Parathyroid adenoma (tissue), 2 donors: ENCODE data around the gene SLC25A26.
A peak's percentile ranks its signal among the peaks of the same experiment; 100 is the strongest.
"Not testable (repeated sequence)": the region's sequence is repeated elsewhere in the genome, so short reads cannot be mapped to it uniquely, and the experiment has no call there.

ENCODE experiments used
- H2AFZ ChIP-seq: fragments of 300-600 bp; sonication (generic); one replicate; pipeline ENCODE4 v1.7.0; 2017; ENCODE audit warnings: antibody characterized with exemption, mild to moderate bottlenecking
- H3K27ac ChIP-seq: fragments of 300-600 bp; sonication (generic); one replicate; pipeline ENCODE4 v1.7.0; 2017
- H3K27me3 ChIP-seq: fragments of 300-600 bp; sonication (generic); one replicate; pipeline ENCODE4 v1.7.0; 2017; ENCODE audit warnings: low read length; ENCODE audit not compliant: control insufficient read depth, insufficient read depth
- H3K36me3 ChIP-seq: fragments of 300-600 bp; sonication (generic); one replicate; pipeline ENCODE4 v1.7.0; 2017; ENCODE audit warnings: low read length; ENCODE audit not compliant: control insufficient read depth, insufficient read depth
- H3K4me1 ChIP-seq: fragments of 300-600 bp; sonication (generic); one replicate; pipeline ENCODE4 v1.7.0; 2017; ENCODE audit warnings: control low read depth
- H3K4me2 ChIP-seq: fragments of 300-600 bp; sonication (generic); one replicate; pipeline ENCODE4 v1.7.0; 2017; ENCODE audit warnings: low read length
- H3K4me3 ChIP-seq: fragments of 300-600 bp; sonication (generic); one replicate; pipeline ENCODE4 v1.7.0; 2017; ENCODE audit warnings: low read depth, low read length
- H3K79me2 ChIP-seq: fragments of 300-600 bp; sonication (generic); one replicate; pipeline ENCODE4 v1.7.0; 2017; ENCODE audit warnings: control low read depth
- H3K9ac ChIP-seq: fragments of 300-600 bp; sonication (generic); one replicate; pipeline ENCODE4 v1.7.0; 2017; ENCODE audit warnings: mild to moderate bottlenecking
- H3K9me3 ChIP-seq: fragments of 300-600 bp; sonication (generic); one replicate; pipeline ENCODE4 v1.7.0; 2017; ENCODE audit warnings: low read length; ENCODE audit not compliant: control insufficient read depth
- CTCF ChIP-seq: fragments of 300-600 bp; sonication (generic); IDR thresholded peaks from one replicate; pipeline ENCODE4 v1.7.0; 2017; ENCODE audit warnings: antibody characterized with exemption, mild to moderate bottlenecking
- donor health status: primary hyperparathyroidism.

The SLC25A26 gene

GRCh38 chr3:66418475-66418931, 197.7 kb downstream of the SLC25A26 start:
- Histone ChIP-seq H3K4me2 (no peak overlapping the region), H3K27me3 (no peaks in the 10 kb centered on the region), H3K4me3 (no peak overlapping the region), H3K79me2 (peaks cover 3% of the 10 kb centered on the region), H3K9ac (peak overlapping the region; percentile 2), H3K27ac (no peak overlapping the region), H2AFZ (no peak overlapping the region), H3K36me3 (no peaks in the 10 kb centered on the region), H3K4me1 (peaks cover 7% of the 10 kb centered on the region), H3K9me3 (no peaks in the 10 kb centered on the region)
- no peak for TF ChIP-seq CTCF

- Histone ChIP-seq H3K9ac (no peak overlapping the region), H2AFZ (no peak overlapping the region), H3K4me1 (peaks cover 7% of the 10 kb centered on the region), H3K9me3 (no peaks in the 10 kb centered on the region), H3K4me3 (no peak overlapping the region), H3K36me3 (no peaks in the 10 kb centered on the region), H3K4me2 (no peak overlapping the region), H3K27ac (no peak overlapping the region), H3K79me2 (peaks cover 3% of the 10 kb centered on the region), H3K27me3 (no peaks in the 10 kb centered on the region)
- TF ChIP-seq CTCF = no peak
These were observed 198.2 kb downstream of the SLC25A26 start for GRCh38 chr3:66419036-66419435.

- H3K27me3 ChIP-seq, H3K79me2 ChIP-seq, H3K4me2 ChIP-seq, H3K4me1 ChIP-seq, H3K9ac ChIP-seq, H3K9me3 ChIP-seq, H3K4me3 ChIP-seq, H3K36me3 ChIP-seq, H3K27ac ChIP-seq, H2AFZ ChIP-seq: not testable (repeated sequence)
These were observed 200.3 kb downstream of the SLC25A26 start for GRCh38 chr3:66421144-66421543.

GRCh38 chr3:66421893-66422292, 201.1 kb downstream of the SLC25A26 start:
- H3K79me2 ChIP-seq, H3K36me3 ChIP-seq, H2AFZ ChIP-seq, H3K4me3 ChIP-seq, H3K4me1 ChIP-seq, H3K9me3 ChIP-seq, H3K9ac ChIP-seq, H3K4me2 ChIP-seq, H3K27ac ChIP-seq, H3K27me3 ChIP-seq: not testable (repeated sequence)

GRCh38 chr3:66423791-66424190, 203.0 kb downstream of the SLC25A26 start:
- Histone ChIP-seq H3K36me3 (no peaks in the 10 kb centered on the region), H3K9me3 (no peaks in the 10 kb centered on the region), H3K4me3 (no peak overlapping the region), H3K79me2 (peaks cover 5% of the 10 kb centered on the region), H3K27ac (no peak overlapping the region), H2AFZ (no peak overlapping the region), H3K9ac (no peak overlapping the region), H3K4me1 (no peaks in the 10 kb centered on the region), H3K4me2 (no peak overlapping the region), H3K27me3 (no peaks in the 10 kb centered on the region)
- TF ChIP-seq CTCF = no peak

GRCh38 chr3:66425032-66425431, 204.2 kb downstream of the SLC25A26 start:
- H3K4me1 ChIP-seq = no peaks in the 10 kb centered on the region
- H3K4me3 ChIP-seq = no peak overlapping the region
- no peaks in the 10 kb centered on the region for H3K9me3 ChIP-seq
- no peaks in the 10 kb centered on the region for H3K36me3 ChIP-seq
- no peaks in the 10 kb centered on the region for H3K27me3 ChIP-seq
- no peak for TF ChIP-seq CTCF
- peaks cover 5% of the 10 kb centered on the region for H3K79me2 ChIP-seq
- H3K9ac ChIP-seq = no peak overlapping the region
- no peak overlapping the region for H3K27ac ChIP-seq
- no peak overlapping the region for H2AFZ ChIP-seq
- H3K4me2 ChIP-seq = no peak overlapping the region
